Neural progenitor cell (in vitro differentiated cells): ENCODE results near the gene KCNJ14. TPM values are rescaled to one million over a fixed set of nuclear protein-coding genes. Genes with fewer than 3 reads are reported as not detected.
A peak's percentile ranks its signal among the peaks of the same experiment; 100 is the strongest.
"Not testable (repeated sequence)": the region's sequence is repeated elsewhere in the genome, so short reads cannot be mapped to it uniquely, and the experiment has no call there.

Experiments used
- DNase-seq: peaks from one replicate; pipeline ENCODE4 v3.0.0-alpha.2; 2016; ENCODE audit warnings: low spot score
- H2AFZ ChIP-seq: fragments of 200-600 bp; sonication (generic); replicated peaks from 2 replicates; pipeline ENCODE4 v1.6.1; 2016; ENCODE audit warnings: antibody characterized with exemption
- H3F3A ChIP-seq: fragments of 200-600 bp; sonication (generic); 2 replicates; pipeline ENCODE4 v1.6.1; 2016; ENCODE audit warnings: antibody characterized with exemption, low read depth
- H3K27ac ChIP-seq: fragments of 200-600 bp; sonication (generic); 2 replicates; pipeline ENCODE4 v1.5.1; 2016; ENCODE audit warnings: mild to moderate bottlenecking
- H3K27me3 ChIP-seq: fragments of 200-600 bp; sonication (generic); 2 replicates; pipeline ENCODE4 v1.6.1; 2016; ENCODE audit warnings: mild to moderate bottlenecking, moderate library complexity
- H3K36me3 ChIP-seq: fragments of 200-600 bp; sonication (generic); 2 replicates; pipeline ENCODE4 v1.5.1; 2016
- H3K4me1 ChIP-seq: fragments of 200-600 bp; sonication (generic); 2 replicates; pipeline ENCODE4 v1.6.1; 2016; ENCODE audit warnings: mixed run types
- H3K4me2 ChIP-seq: fragments of 200-600 bp; sonication (generic); 2 replicates; pipeline ENCODE4 v1.6.1; 2016
- H3K4me3 ChIP-seq: fragments of 200-600 bp; sonication (generic); 2 replicates; pipeline ENCODE4 v1.5.1; 2016
- H3K79me2 ChIP-seq: fragments of 200-600 bp; sonication (generic); 2 replicates; pipeline ENCODE4 v1.6.1; 2016; ENCODE audit warnings: low read depth
- H3K9ac ChIP-seq: fragments of 200-600 bp; sonication (generic); 2 replicates; pipeline ENCODE4 v1.6.1; 2016
- H3K9me3 ChIP-seq: fragments of 200-600 bp; sonication (generic); 2 replicates; pipeline ENCODE4 v1.5.1; 2016; ENCODE audit warnings: low read depth
- H4K20me1 ChIP-seq: fragments of 200-600 bp; sonication (generic); 2 replicates; pipeline ENCODE4 v1.6.1; 2016; ENCODE audit warnings: low read depth
- H3K27ac Mint-ChIP-seq: 3 replicates; pipeline ENCODE4 v1.8.0; 2021; ENCODE audit warnings: mixed read lengths
- H3K27me3 Mint-ChIP-seq: 2 replicates; pipeline ENCODE4 v1.8.0; 2022; ENCODE audit warnings: low read depth, mild to moderate bottlenecking, inconsistent platforms, moderate library complexity, mixed read lengths; ENCODE audit not compliant: insufficient read depth
- H3K36me3 Mint-ChIP-seq: 3 replicates; pipeline ENCODE4 v1.8.0; 2021; ENCODE audit warnings: mixed read lengths
- H3K4me1 Mint-ChIP-seq: 3 replicates; pipeline ENCODE4 v1.8.0; 2021; ENCODE audit warnings: mixed read lengths
- H3K4me3 Mint-ChIP-seq: 3 replicates; pipeline ENCODE4 v1.8.0; 2021; ENCODE audit warnings: mild to moderate bottlenecking, moderate library complexity, mixed read lengths
- H3K9me3 Mint-ChIP-seq: 3 replicates; pipeline ENCODE4 v1.8.0; 2020; ENCODE audit warnings: mixed read lengths
- EZH2 ChIP-seq: fragments of 200-600 bp; sonication (generic); IDR thresholded peaks from 2 replicates; pipeline ENCODE4 v1.6.1; 2017; ENCODE audit warnings: antibody characterized with exemption, mild to moderate bottlenecking, moderate library complexity
- EZH2phosphoT487 ChIP-seq: fragments of 200-600 bp; sonication (generic); IDR thresholded peaks from 2 replicates; pipeline ENCODE4 v1.6.1; 2017; ENCODE audit warnings: antibody characterized with exemption
- total RNA-seq: library from RNA; depleted of rRNA; stranded (reverse); fragments of >200 nt; gene quantifications from 2 replicates; pipeline ENCODE4 v1.2.3, GENCODE V29; 2015; ENCODE audit warnings: low replicate concordance
- TF ChIP-seq, protein P1 (sequence below): fragments of 200-600 bp; sonication (generic); IDR thresholded peaks from 2 replicates; pipeline ENCODE4 v1.5.1; 2017; ENCODE audit warnings: antibody characterized with exemption, mild to moderate bottlenecking

KCNJ14 gene
- total RNA-seq, 1 donor from 2014 or later: 0.69 TPM

DNA sequence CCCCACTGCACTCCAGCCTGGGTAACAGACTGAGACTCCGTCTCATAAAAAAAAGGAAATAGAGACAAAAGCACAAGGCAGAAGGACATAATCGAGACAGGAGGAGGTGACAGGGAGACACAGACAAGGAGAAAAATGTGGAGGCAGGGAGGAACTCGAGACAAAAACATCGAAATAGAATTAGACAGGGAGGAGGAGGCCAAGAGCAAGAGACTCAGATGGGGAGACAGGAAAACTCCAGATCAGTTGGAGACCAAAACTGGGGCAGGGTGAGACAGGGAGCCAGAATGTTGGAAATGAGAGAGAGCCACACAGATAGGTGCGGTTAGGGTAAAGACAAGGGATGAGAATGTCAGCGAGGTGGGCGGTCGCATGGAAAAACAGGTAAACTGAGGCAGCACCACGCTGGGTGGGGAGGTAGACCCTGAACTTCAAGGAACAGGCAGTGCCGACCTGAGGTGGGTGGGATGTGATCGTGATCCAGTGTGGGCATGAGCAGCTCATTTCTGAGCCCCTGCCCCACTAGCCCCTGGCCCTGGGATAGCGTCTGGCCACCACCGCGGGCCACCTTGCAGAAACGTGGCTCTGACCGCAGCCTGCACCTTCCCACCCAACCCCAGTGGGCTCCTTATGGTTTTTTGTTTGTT, 29.0 kb downstream of the KCNJ14 start:
- Histone ChIP-seq H4K20me1 (peaks cover 6% of the 10 kb centered on the region), H3K27me3 (no peaks in the 10 kb centered on the region), H2AFZ (no peak overlapping the region), H3K4me2 (no peak overlapping the region), H3K9me3 (no peaks in the 10 kb centered on the region), H3F3A (peaks cover 39% of the 10 kb centered on the region), H3K36me3 (no peaks in the 10 kb centered on the region), H3K4me3 (no peak overlapping the region), H3K9ac (no peak overlapping the region), H3K4me1 (no peaks in the 10 kb centered on the region), H3K79me2 (no peaks in the 10 kb centered on the region), H3K27ac (no peak overlapping the region)
- H3K27ac Mint-ChIP-seq: peak overlapping the region; percentile 6
- no peak for DNase-seq
- TF ChIP-seq, protein P1, sequence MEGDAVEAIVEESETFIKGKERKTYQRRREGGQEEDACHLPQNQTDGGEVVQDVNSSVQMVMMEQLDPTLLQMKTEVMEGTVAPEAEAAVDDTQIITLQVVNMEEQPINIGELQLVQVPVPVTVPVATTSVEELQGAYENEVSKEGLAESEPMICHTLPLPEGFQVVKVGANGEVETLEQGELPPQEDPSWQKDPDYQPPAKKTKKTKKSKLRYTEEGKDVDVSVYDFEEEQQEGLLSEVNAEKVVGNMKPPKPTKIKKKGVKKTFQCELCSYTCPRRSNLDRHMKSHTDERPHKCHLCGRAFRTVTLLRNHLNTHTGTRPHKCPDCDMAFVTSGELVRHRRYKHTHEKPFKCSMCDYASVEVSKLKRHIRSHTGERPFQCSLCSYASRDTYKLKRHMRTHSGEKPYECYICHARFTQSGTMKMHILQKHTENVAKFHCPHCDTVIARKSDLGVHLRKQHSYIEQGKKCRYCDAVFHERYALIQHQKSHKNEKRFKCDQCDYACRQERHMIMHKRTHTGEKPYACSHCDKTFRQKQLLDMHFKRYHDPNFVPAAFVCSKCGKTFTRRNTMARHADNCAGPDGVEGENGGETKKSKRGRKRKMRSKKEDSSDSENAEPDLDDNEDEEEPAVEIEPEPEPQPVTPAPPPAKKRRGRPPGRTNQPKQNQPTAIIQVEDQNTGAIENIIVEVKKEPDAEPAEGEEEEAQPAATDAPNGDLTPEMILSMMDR: no peak
- TF ChIP-seq EZH2 (no peak), EZH2phosphoT487 (no peak)
- H3K9me3 Mint-ChIP-seq: no peaks in the 10 kb centered on the region
- peaks cover 16% of the 10 kb centered on the region for H3K27me3 Mint-ChIP-seq
- peaks cover 28% of the 10 kb centered on the region for H3K4me1 Mint-ChIP-seq
- peak overlapping the region; percentile 7 for H3K4me3 Mint-ChIP-seq
- H3K36me3 Mint-ChIP-seq: peaks cover 20% of the 10 kb centered on the region

DNA sequence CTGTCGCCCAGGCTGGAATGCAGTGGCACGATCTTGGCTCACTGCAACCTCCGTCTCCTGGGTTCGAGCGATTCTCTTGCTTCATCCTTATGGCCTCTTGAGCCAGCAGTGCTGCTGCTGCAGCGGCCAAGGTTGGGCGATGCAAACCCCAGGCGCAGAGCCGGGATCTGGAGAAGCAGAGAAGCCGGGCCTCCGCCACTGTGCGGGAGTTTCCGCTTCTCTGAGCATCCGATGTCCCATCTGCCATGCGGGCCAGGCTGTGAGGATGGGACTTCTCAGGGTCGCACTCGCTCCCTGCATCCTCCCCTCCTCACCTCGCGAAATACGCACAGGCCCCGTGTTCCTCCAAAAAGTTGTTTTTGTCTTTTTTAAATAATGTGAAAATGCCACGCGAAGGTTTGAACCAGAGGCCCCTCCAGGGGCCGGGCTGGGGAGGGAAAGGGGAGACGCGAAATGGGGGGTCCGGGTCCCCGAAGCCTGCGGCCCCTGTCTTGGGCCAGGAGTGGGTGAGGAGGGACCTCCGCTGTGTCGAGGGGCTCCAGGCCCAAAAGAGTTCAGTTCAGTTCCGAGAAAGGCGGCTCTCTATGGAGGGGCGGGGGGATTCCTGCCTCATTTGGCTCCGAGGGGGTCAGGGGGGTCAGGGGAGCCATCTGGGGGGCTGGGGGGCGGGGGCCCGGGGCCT, 29.7 kb downstream of the KCNJ14 start:
- H3K79me2 ChIP-seq: no peaks in the 10 kb centered on the region
- H3K4me3 ChIP-seq: no peak overlapping the region
- no peak overlapping the region for H3K4me2 ChIP-seq
- H3K27me3 ChIP-seq: peaks cover 3% of the 10 kb centered on the region
- H3K9me3 Mint-ChIP-seq: no peaks in the 10 kb centered on the region
- peaks cover 31% of the 10 kb centered on the region for H3K4me1 Mint-ChIP-seq
- no peak for DNase-seq
- H4K20me1 ChIP-seq: peaks cover 7% of the 10 kb centered on the region
- peaks cover 42% of the 10 kb centered on the region for H3F3A ChIP-seq
- H3K4me3 Mint-ChIP-seq: no peak overlapping the region
- no peaks in the 10 kb centered on the region for H3K4me1 ChIP-seq
- H3K36me3 ChIP-seq: no peaks in the 10 kb centered on the region
- peaks cover 15% of the 10 kb centered on the region for H3K27me3 Mint-ChIP-seq
- TF ChIP-seq EZH2phosphoT487: no peak
- TF ChIP-seq, protein P1: no peak
- no peak for TF ChIP-seq EZH2
- no peak overlapping the region for H3K27ac ChIP-seq
- H3K9me3 ChIP-seq: no peaks in the 10 kb centered on the region
- H3K36me3 Mint-ChIP-seq: peaks cover 16% of the 10 kb centered on the region
- no peak overlapping the region for H3K9ac ChIP-seq
- no peak overlapping the region for H2AFZ ChIP-seq
- H3K27ac Mint-ChIP-seq: peak overlapping the region; percentile 33

DNA sequence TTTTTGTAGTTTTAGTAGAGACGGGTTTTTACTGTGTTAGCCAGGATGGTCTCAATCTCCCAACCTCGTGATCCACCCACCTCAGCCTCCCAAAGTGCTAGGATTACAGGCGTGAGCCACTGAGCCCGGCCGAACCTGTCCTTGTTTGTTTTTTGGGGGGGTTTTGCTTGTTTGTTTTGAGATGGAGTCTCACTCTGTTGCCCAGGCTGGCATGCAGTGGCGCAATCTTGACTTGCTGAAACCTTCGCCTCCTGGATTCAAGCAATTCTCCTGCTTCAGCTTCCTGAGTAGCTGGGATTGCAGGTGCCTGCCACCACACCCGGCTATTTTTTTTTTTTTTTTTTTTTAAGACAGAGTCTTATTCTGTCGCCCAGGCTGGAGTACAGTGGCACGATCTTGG, 31.3 kb downstream of the KCNJ14 start:
- H3K9me3 Mint-ChIP-seq, H3K9ac ChIP-seq, H3K4me2 ChIP-seq, H2AFZ ChIP-seq, H3K9me3 ChIP-seq, H3K27ac ChIP-seq, H3K4me3 ChIP-seq, H3K4me1 ChIP-seq, H3K36me3 ChIP-seq, H3K79me2 ChIP-seq, DNase-seq: not testable (repeated sequence)
- Mint-ChIP-seq H3K4me3 (peak overlapping the region; percentile 48), H3K36me3 (peaks cover 15% of the 10 kb centered on the region), H3K27ac (peak overlapping the region; percentile 79), H3K4me1 (peaks cover 42% of the 10 kb centered on the region), H3K27me3 (peaks cover 19% of the 10 kb centered on the region)
- peaks cover 11% of the 10 kb centered on the region for H3K27me3 ChIP-seq
- peaks cover 16% of the 10 kb centered on the region for H4K20me1 ChIP-seq
- H3F3A ChIP-seq: peaks cover 44% of the 10 kb centered on the region

DNA sequence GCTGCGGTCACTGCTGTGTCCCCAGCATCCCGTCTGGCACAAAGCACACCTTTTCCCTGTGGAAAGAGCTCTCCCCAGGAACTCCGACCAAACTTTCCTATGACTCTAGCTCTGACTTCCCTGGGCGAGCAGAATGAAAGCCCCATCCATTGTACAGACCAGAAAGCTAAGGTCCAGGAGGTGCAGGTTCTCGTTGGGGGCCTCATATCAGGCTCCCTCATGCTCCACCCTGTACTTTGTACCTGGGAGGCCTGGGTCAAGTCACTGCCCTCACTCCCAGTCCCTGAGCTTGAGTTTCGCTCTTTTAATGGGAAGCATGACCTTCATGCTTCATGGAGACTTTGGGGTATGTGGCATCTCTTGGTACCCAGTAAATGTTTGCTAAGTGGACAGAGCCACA, 32.2 kb downstream of the KCNJ14 start:
- Histone ChIP-seq H3K4me2 (no peak overlapping the region), H3K27me3 (peaks cover 11% of the 10 kb centered on the region), H2AFZ (no peak overlapping the region), H3K27ac (no peak overlapping the region), H3K4me3 (no peak overlapping the region), H4K20me1 (peaks cover 24% of the 10 kb centered on the region), H3K79me2 (no peaks in the 10 kb centered on the region), H3K36me3 (no peaks in the 10 kb centered on the region), H3K9ac (no peak overlapping the region), H3K9me3 (no peaks in the 10 kb centered on the region), H3K4me1 (peaks cover 10% of the 10 kb centered on the region), H3F3A (peaks cover 44% of the 10 kb centered on the region)
- H3K36me3 Mint-ChIP-seq: peaks cover 10% of the 10 kb centered on the region
- peaks cover 19% of the 10 kb centered on the region for H3K27me3 Mint-ChIP-seq
- TF ChIP-seq EZH2phosphoT487 (no peak), EZH2 (no peak)
- TF ChIP-seq, protein P1: no peak
- no peaks in the 10 kb centered on the region for H3K9me3 Mint-ChIP-seq
- no peak for DNase-seq
- H3K27ac Mint-ChIP-seq: peak overlapping the region; percentile 79
- peaks cover 41% of the 10 kb centered on the region for H3K4me1 Mint-ChIP-seq
- no peak overlapping the region for H3K4me3 Mint-ChIP-seq
